Smooth muscle cell (in vitro differentiated cells): ENCODE measurements around the gene ULBP3. TPM values are rescaled to one million over a fixed set of nuclear protein-coding genes. Genes with fewer than 3 reads are reported as not detected.
A peak's percentile ranks its signal among the peaks of the same experiment; 100 is the strongest.

ENCODE experiments used
- DNase-seq: peaks from one replicate; lab custom pipeline; 2025; ENCODE audit not compliant: unreplicated experiment; lab: John Stamatoyannopoulos, UW
- H2AFZ ChIP-seq: fragments of 200-600 bp; sonication (generic); 2 replicates; pipeline ENCODE4 v1.6.0; 2016; ENCODE audit warnings: antibody characterized with exemption, low read depth, mild to moderate bottlenecking
- H3F3A ChIP-seq: fragments of 200-600 bp; sonication (generic); 2 replicates; pipeline ENCODE4 v1.6.0; 2017; ENCODE audit warnings: antibody characterized with exemption, low read depth
- H3K27ac ChIP-seq: fragments of 200-600 bp; sonication (generic); 2 replicates; pipeline ENCODE4 v1.5.1; 2016; ENCODE audit warnings: low read depth, mild to moderate bottlenecking
- H3K27me3 ChIP-seq: fragments of 200-600 bp; sonication (generic); 2 replicates; pipeline ENCODE4 v1.6.1; 2016; ENCODE audit warnings: low read depth, mild to moderate bottlenecking
- H3K36me3 ChIP-seq: fragments of 200-600 bp; sonication (generic); 2 replicates; pipeline ENCODE4 v1.5.1; 2016; ENCODE audit warnings: low read depth
- H3K4me1 ChIP-seq: fragments of 200-600 bp; sonication (generic); 2 replicates; pipeline ENCODE4 v1.5.1; 2016; ENCODE audit warnings: low read depth
- H3K4me2 ChIP-seq: fragments of 200-600 bp; sonication (generic); 2 replicates; pipeline ENCODE4 v1.6.0; 2016; ENCODE audit warnings: mild to moderate bottlenecking
- H3K4me3 ChIP-seq: fragments of 200-600 bp; sonication (generic); 2 replicates; pipeline ENCODE4 v1.5.1; 2016; ENCODE audit warnings: mild to moderate bottlenecking
- H3K79me2 ChIP-seq: fragments of 200-600 bp; sonication (generic); 2 replicates; pipeline ENCODE4 v1.6.0; 2016; ENCODE audit warnings: low read depth, mild to moderate bottlenecking
- H3K9ac ChIP-seq: fragments of 200-600 bp; sonication (generic); 2 replicates; pipeline ENCODE4 v1.6.0; 2016; ENCODE audit warnings: low read depth
- H3K9me3 ChIP-seq: fragments of 200-600 bp; sonication (generic); replicated peaks from 2 replicates; pipeline ENCODE4 v1.5.1; 2016; ENCODE audit warnings: low read depth
- H4K20me1 ChIP-seq: fragments of 200-600 bp; sonication (generic); 2 replicates; pipeline ENCODE4 v1.6.0; 2016; ENCODE audit warnings: low read depth
- whole genome bisulfite sequencing: methylation state at CpG from one replicate; pipeline ENCODE4 v1.1.7; 2016; ENCODE audit warnings: low lambda C conversion rate; 5-methylcytosine and 5-hydroxymethylcytosine counted together
- polyA plus RNA-seq: library from polyadenylated mRNA; unstranded; fragments of >200 nt; fragmentation: Nextera tagmentation; extraction: Ambion mirVana; gene quantifications from 2 replicates; pipeline ENCODE4 v1.2.1, GENCODE V29; 2016
- total RNA-seq: library from RNA; depleted of rRNA; stranded (reverse); fragments of >200 nt; gene quantifications from 2 replicates; pipeline ENCODE4 v1.2.3, GENCODE V29; 2014
- TF ChIP-seq, protein P1 (sequence below): fragments of 200-600 bp; sonication (generic); IDR thresholded peaks from 2 replicates; pipeline ENCODE4 v1.5.1; 2017; ENCODE audit warnings: borderline replicate concordance, mild to moderate bottlenecking, antibody characterized with exemption; ENCODE audit not compliant: insufficient read depth, poor library complexity, severe bottlenecking

The ULBP3 gene
- total and polyA plus RNA-seq, 2 experiments from 2014 or later, result 2.4 to 11.7 TPM

DNA sequence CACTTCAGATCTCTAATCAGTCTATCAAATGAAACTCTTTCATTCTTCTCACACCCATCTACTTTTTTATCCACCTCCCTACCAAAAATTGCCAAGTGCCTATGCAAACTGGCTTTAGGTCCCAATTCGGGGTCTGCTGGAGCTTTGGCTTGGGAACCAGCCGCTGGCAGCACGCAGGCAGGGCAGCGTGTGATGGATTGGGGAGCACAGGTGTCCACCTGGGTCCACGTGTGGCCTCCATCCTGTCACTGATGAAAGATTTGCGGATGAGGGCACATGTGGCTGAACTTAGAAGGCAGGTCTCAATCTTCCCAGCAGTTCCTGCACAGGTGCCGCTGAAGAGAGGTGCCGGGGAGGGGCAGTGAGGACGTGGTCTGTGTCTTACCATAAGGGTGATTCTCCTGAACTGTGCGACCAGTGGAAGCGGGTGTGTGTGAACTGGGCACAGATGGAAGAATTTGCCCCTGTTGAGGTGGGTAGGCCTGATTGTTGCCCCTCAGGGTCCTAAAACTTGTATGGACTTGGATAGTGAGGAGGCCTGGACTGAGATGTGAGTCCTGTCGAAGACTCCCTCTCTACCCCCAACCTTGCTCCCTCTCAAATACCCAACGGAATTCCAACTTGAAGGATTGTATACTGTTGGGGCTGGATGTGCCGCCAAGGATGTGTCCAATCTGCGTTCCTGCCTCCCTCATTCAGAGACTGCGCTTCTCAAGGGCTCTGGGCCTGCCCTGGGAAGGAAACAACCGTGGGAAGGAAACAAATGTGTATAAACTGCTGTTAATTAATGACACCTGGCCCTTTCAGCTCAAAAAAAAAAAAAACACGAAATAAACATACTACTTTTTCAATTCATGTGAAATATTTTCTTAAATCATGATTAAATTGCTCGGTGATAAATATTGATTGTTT lies 25.2 kb downstream of the ULBP3 start:
- Histone ChIP-seq H3K36me3 (no peaks in the 10 kb centered on the region), H2AFZ (no peak overlapping the region), H3K27me3 (peaks cover 85% of the 10 kb centered on the region), H3K27ac (no peak overlapping the region), H4K20me1 (no peaks in the 10 kb centered on the region), H3K4me3 (no peak overlapping the region), H3K9me3 (no peaks in the 10 kb centered on the region), H3K9ac (no peak overlapping the region), H3K4me1 (no peaks in the 10 kb centered on the region), H3K4me2 (no peak overlapping the region), H3F3A (no peaks in the 10 kb centered on the region), H3K79me2 (no peaks in the 10 kb centered on the region)
- TF ChIP-seq, protein P1, sequence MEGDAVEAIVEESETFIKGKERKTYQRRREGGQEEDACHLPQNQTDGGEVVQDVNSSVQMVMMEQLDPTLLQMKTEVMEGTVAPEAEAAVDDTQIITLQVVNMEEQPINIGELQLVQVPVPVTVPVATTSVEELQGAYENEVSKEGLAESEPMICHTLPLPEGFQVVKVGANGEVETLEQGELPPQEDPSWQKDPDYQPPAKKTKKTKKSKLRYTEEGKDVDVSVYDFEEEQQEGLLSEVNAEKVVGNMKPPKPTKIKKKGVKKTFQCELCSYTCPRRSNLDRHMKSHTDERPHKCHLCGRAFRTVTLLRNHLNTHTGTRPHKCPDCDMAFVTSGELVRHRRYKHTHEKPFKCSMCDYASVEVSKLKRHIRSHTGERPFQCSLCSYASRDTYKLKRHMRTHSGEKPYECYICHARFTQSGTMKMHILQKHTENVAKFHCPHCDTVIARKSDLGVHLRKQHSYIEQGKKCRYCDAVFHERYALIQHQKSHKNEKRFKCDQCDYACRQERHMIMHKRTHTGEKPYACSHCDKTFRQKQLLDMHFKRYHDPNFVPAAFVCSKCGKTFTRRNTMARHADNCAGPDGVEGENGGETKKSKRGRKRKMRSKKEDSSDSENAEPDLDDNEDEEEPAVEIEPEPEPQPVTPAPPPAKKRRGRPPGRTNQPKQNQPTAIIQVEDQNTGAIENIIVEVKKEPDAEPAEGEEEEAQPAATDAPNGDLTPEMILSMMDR, result no peak
- no peak for DNase-seq
- 84% methylated on average over 19 of the region's 19 CpGs for WGBS

DNA sequence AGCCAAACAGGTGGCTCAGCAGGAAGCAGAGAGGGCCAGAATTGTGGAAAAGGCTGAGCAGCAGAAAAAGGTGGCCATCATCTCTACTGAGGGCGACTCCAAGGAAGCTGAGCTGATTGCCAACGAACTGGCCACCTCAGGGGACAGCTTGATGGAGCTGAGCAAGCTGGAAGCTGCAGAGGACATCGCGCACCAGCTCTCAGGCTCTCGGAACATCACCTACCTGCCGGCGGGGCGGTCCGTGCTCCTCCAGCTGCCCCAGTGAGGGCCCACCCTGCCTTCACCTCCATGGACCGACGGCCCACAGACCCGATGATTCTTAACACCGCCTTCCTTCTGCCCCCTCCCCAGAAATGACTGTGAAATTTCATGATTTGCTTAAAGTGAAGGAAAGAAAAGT lies 25.8 kb downstream of the ULBP3 start:
- Histone ChIP-seq H4K20me1 (no peaks in the 10 kb centered on the region), H3K4me2 (no peak overlapping the region), H2AFZ (no peak overlapping the region), H3K79me2 (no peaks in the 10 kb centered on the region), H3K36me3 (no peaks in the 10 kb centered on the region), H3K27me3 (peaks cover 88% of the 10 kb centered on the region), H3K9me3 (no peaks in the 10 kb centered on the region), H3K4me1 (no peaks in the 10 kb centered on the region), H3K9ac (no peak overlapping the region), H3F3A (no peaks in the 10 kb centered on the region), H3K4me3 (no peak overlapping the region), H3K27ac (no peak overlapping the region)
- TF ChIP-seq, protein P1, result no peak
- DNase-seq, result no peak
- 94% methylated on average over 13 of the region's 13 CpGs for WGBS

DNA sequence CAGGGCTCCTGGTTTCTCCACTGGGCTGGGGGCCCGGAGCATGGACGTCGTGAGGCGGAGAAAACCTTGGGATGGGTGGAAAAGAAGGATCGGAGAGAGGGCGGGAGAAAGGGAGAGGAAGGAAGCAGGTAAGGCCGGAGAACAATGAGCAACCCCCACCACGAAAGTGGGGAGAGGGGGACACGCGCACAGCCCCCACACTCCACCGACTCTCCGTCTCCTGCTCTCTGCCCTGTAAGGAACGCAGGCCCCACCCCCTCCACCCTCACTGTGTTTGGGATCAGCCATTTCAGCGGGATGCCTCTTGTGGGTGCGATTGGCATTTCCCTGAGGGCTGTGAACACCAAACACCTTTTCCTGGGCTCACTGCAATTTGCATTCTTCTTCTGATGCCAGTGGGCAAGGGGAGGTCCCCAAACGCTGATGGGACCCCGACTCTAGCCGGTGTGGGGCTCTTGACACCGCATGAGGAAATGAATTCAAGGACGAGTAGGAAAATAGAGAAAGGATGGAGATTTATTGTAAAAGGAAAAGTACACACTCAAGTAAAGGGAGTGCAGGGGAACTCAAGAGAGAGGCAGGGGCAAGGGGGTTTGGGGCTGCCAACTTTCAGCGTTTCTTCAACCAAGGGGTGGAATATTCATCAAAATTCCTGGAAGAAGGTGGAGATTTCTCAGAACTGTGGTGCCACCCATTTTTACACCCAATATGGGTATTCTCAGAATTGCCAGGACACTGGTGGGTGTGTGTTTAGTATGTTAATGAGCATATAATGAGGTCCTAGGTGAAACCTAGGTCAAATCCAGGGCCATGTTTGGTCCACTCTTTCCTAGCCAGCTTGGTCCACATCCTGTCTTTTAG lies 30.5 kb downstream of the ULBP3 start:
- Histone ChIP-seq H3K36me3 (no peaks in the 10 kb centered on the region), H3K27ac (no peak overlapping the region), H3K79me2 (no peaks in the 10 kb centered on the region), H3F3A (no peaks in the 10 kb centered on the region), H2AFZ (no peak overlapping the region), H3K27me3 (peaks cover 100% of the 10 kb centered on the region), H4K20me1 (no peaks in the 10 kb centered on the region), H3K4me1 (peaks cover 3% of the 10 kb centered on the region), H3K9me3 (no peaks in the 10 kb centered on the region), H3K9ac (no peak overlapping the region), H3K4me2 (peak overlapping the region; percentile 54), H3K4me3 (no peak overlapping the region)
- no peak for DNase-seq
- TF ChIP-seq, protein P1, result no peak
- WGBS, result 15% methylated on average over 19 of the region's 21 CpGs
